IMR-90 (cell line): ENCODE results near the gene FRYL. TPM values are rescaled to one million over a fixed set of nuclear protein-coding genes. Genes with fewer than 3 reads are reported as not detected.
A peak's percentile ranks its signal among the peaks of the same experiment; 100 is the strongest.

ENCODE experiments used
- ATAC-seq: fragments of 200-7000 bp; cut with Tn5 transposase; 2 replicates; pipeline ENCODE4 v1.9.1; 2020; ENCODE audit warnings: low read depth, mild to moderate bottlenecking, moderate library complexity
- BruUV-seq: library from RNA; stranded (reverse); fragments of 400-500 nt; replicated peaks from 2 replicates; lab custom pipeline; 2021; lab: Mats Ljungman, UMichigan
- CTCF ChIA-PET: fragments of 300-600 bp; formaldehyde crosslinking; extraction: SDS; loops from one replicate; lab custom pipeline; 2021; ENCODE audit warnings: antibody characterized with exemption; lab: Yijun Ruan, JAX
- POLR2A ChIA-PET: fragments of 300-600 bp; sonication (Branson Sonifier 250); formaldehyde crosslinking; loops from one replicate; lab custom pipeline; 2022; ENCODE audit warnings: antibody characterized with exemption; ENCODE audit not compliant: unreplicated experiment; lab: Charles Lee
- DNase-seq: peaks from one replicate; pipeline ENCODE4 v3.0.0; 2013
- H2AFZ ChIP-seq: replicated peaks from 2 replicates; pipeline ENCODE3; 2013; ENCODE audit warnings: low read length, mild to moderate bottlenecking; ENCODE audit not compliant: poor library complexity
- H2AK5ac ChIP-seq: 2 replicates; pipeline ENCODE4 v1.6.1; 2013; ENCODE audit warnings: low read depth, low read length, inconsistent platforms
- H2AK9ac ChIP-seq: replicated peaks from 2 replicates; pipeline ENCODE3; 2013; ENCODE audit warnings: mild to moderate bottlenecking, low read depth, low read length, moderate library complexity; ENCODE audit not compliant: poor library complexity
- H2BK120ac ChIP-seq: 2 replicates; pipeline ENCODE4 v1.6.1; 2013; ENCODE audit warnings: low read depth, low read length, inconsistent platforms
- H2BK15ac ChIP-seq: 3 replicates; pipeline ENCODE4 v1.6.1; 2013; ENCODE audit warnings: low read depth, low read length, inconsistent platforms
- H2BK20ac ChIP-seq: 2 replicates; pipeline ENCODE4 v1.6.1; 2013; ENCODE audit warnings: low read depth, mild to moderate bottlenecking, inconsistent platforms, low read length, moderate library complexity
- H2BK5ac ChIP-seq: 2 replicates; pipeline ENCODE4 v1.6.1; 2013; ENCODE audit warnings: mild to moderate bottlenecking, low read depth, low read length, inconsistent platforms; ENCODE audit not compliant: poor library complexity, severe bottlenecking
- H3K14ac ChIP-seq: replicated peaks from 2 replicates; pipeline ENCODE4 v1.6.1; 2013; ENCODE audit warnings: low read depth, low read length, inconsistent platforms
- H3K18ac ChIP-seq: 2 replicates; pipeline ENCODE4 v1.6.1; 2013; ENCODE audit warnings: low read depth, low read length, control low read depth
- H3K23ac ChIP-seq: 2 replicates; pipeline ENCODE4 v1.6.1; 2013; ENCODE audit warnings: low read depth, low read length, inconsistent platforms
- H3K27ac ChIP-seq: 2 replicates; pipeline ENCODE4 v1.5.1; 2013; ENCODE audit warnings: mild to moderate bottlenecking, control low read depth, low read length; ENCODE audit not compliant: insufficient read depth
- H3K27me3 ChIP-seq: 2 replicates; pipeline ENCODE4 v1.6.1; 2013; ENCODE audit warnings: low read length; ENCODE audit not compliant: control insufficient read depth, insufficient read depth
- H3K36me3 ChIP-seq: 2 replicates; pipeline ENCODE4 v1.6.1; 2013; ENCODE audit warnings: low read length, mixed read lengths; ENCODE audit not compliant: control insufficient read depth, insufficient read depth
- H3K4ac ChIP-seq: 2 replicates; pipeline ENCODE4 v1.6.1; 2013; ENCODE audit warnings: low read depth, low read length, inconsistent platforms
- H3K4me1 ChIP-seq: 2 replicates; pipeline ENCODE4 v1.6.1; 2013; ENCODE audit warnings: low read length, mixed read lengths; ENCODE audit not compliant: control insufficient read depth, insufficient read depth
- H3K4me2 ChIP-seq: 2 replicates; pipeline ENCODE4 v1.6.1; 2013; ENCODE audit warnings: low read depth, mild to moderate bottlenecking, control low read depth, low read length, moderate library complexity
- H3K4me3 ChIP-seq: 2 replicates; pipeline ENCODE4 v1.5.1; 2013; ENCODE audit warnings: low read depth, mild to moderate bottlenecking, control low read depth, low read length, moderate library complexity; ENCODE audit not compliant: insufficient read depth
- H3K56ac ChIP-seq: 2 replicates; pipeline ENCODE4 v1.6.1; 2013; ENCODE audit warnings: low read length, inconsistent platforms; ENCODE audit not compliant: insufficient read depth; ENCODE audit errors: extremely low read depth
- H3K79me1 ChIP-seq, 2 experiments: 2 replicates each; pipeline ENCODE4 v1.6.1; 2013; ENCODE audit warnings: low read length in 2 of 2, inconsistent platforms in 1 of 2, low read depth in 1 of 2
- H3K9ac ChIP-seq: 2 replicates; pipeline ENCODE4 v1.6.1; 2013; ENCODE audit warnings: low read depth, low read length, control low read depth
- H3K9me1 ChIP-seq: 2 replicates; pipeline ENCODE4 v1.6.1; 2013; ENCODE audit warnings: low read length, inconsistent platforms; ENCODE audit not compliant: insufficient read depth
- H3K9me3 ChIP-seq: 2 replicates; pipeline ENCODE4 v1.6.1; 2013; ENCODE audit warnings: low read length; ENCODE audit not compliant: control insufficient read depth, insufficient read depth
- H4K20me1 ChIP-seq: 2 replicates; pipeline ENCODE4 v1.6.1; 2013; ENCODE audit warnings: low read length, inconsistent platforms; ENCODE audit not compliant: insufficient read depth
- H4K5ac ChIP-seq: 2 replicates; pipeline ENCODE4 v1.6.1; 2013; ENCODE audit warnings: mild to moderate bottlenecking, low read depth, low read length, control low read depth
- H4K8ac ChIP-seq, 2 experiments: 2 replicates each; pipeline ENCODE4 v1.6.1; 2013; ENCODE audit warnings: low read depth in 2 of 2, low read length in 2 of 2, control low read depth in 1 of 2, inconsistent platforms in 1 of 2
- H4K91ac ChIP-seq: 2 replicates; pipeline ENCODE4 v1.6.1; 2013; ENCODE audit warnings: low read depth, low read length, inconsistent platforms; ENCODE audit not compliant: insufficient read depth
- BHLHE40 ChIP-seq: fragments of 150-350 bp; IDR thresholded peaks from 2 replicates; pipeline ENCODE4 v1.6.1; 2016; ENCODE audit warnings: mild to moderate bottlenecking, low read depth, low read length
- CEBPB ChIP-seq: IDR thresholded peaks from 2 replicates; pipeline ENCODE4 v1.6.1; 2012; ENCODE audit warnings: low read depth, low read length, improper control_type of control experiment
- CHD1 ChIP-seq: IDR thresholded peaks from 2 replicates; pipeline ENCODE4 v1.6.1; 2012; ENCODE audit warnings: low read depth, low read length, improper control_type of control experiment
- FOS ChIP-seq: fragments of 150-350 bp; IDR thresholded peaks from 2 replicates; pipeline ENCODE4 v1.6.1; 2016; ENCODE audit warnings: low read depth, low read length
- MAFK ChIP-seq: IDR thresholded peaks from 2 replicates; pipeline ENCODE4 v1.6.1; 2012; ENCODE audit warnings: low read depth, low read length, improper control_type of control experiment
- MAZ ChIP-seq: IDR thresholded peaks from 2 replicates; pipeline ENCODE4 v1.6.1; 2012; ENCODE audit warnings: low read depth, mild to moderate bottlenecking, low read length, improper control_type of control experiment, moderate library complexity, borderline replicate concordance
- NFE2L2 ChIP-seq: fragments of 150-350 bp; IDR thresholded peaks from 2 replicates; pipeline ENCODE4 v1.6.1; 2016; ENCODE audit warnings: low read depth, mild to moderate bottlenecking, low read length
- POLR2A ChIP-seq: IDR thresholded peaks from 2 replicates; pipeline ENCODE4 v1.6.1; 2012; ENCODE audit warnings: mild to moderate bottlenecking, low read depth, low read length
- RAD21 ChIP-seq: IDR thresholded peaks from 2 replicates; pipeline ENCODE4 v1.6.1; 2012; ENCODE audit warnings: low read length, improper control_type of control experiment
- RCOR1 ChIP-seq: IDR thresholded peaks from 2 replicates; pipeline ENCODE4 v1.6.1; 2012; ENCODE audit warnings: mild to moderate bottlenecking, low read length, improper control_type of control experiment; ENCODE audit not compliant: insufficient replicate concordance
- RFX5 ChIP-seq: IDR thresholded peaks from 2 replicates; pipeline ENCODE4 v1.8.0; 2012; ENCODE audit warnings: low read depth, mild to moderate bottlenecking, low read length, moderate library complexity
- SMC3 ChIP-seq: fragments of 150-350 bp; IDR thresholded peaks from 2 replicates; pipeline ENCODE4 v1.6.1; 2016; ENCODE audit warnings: low read depth, mild to moderate bottlenecking, antibody characterized with exemption, low read length, moderate library complexity
- WGBS, 2 experiments: methylation state at CpG; one replicate each; pipeline versions ENCODE4 v1.1.5 to v1.1.7; 2013; ENCODE audit warnings: missing lambda C conversion rate in 2 of 2; ENCODE audit not compliant: insufficient read length in 1 of 2; ENCODE audit errors: extremely low coverage in 2 of 2; 5-methylcytosine and 5-hydroxymethylcytosine counted together
- dilution Hi-C: fragments of 300-500 bp; cut with HindIII; formaldehyde crosslinking; loops from one replicate; pipeline ENCODE4 v1.14.3; 2018; ENCODE audit warnings: low sequenced_read_pairs; ENCODE audit not compliant: unreplicated experiment
- in situ Hi-C: fragments of 300-500 bp; cut with MboI; formaldehyde crosslinking; loops from 3 replicates; pipeline ENCODE4 v1.14.3; 2019; ENCODE audit warnings: low sequenced_read_pairs, inconsistent platforms, mixed read lengths
- intact Hi-C: fragments of 100-400 bp; cut with micrococcal nuclease; formaldehyde crosslinking; loops from 2 replicates; pipeline ENCODE4 v1.10.0; 2022
- polyA plus RNA-seq, 3 experiments: library from polyadenylated mRNA; depleted of rRNA; stranded (reverse); fragments of >200 nt; gene quantifications; 2 replicates each; pipeline ENCODE4 v1.2.3, GENCODE V29; 2012; ENCODE audit warnings: low replicate concordance in 1 of 3
- total RNA-seq: library from RNA; depleted of rRNA; stranded (reverse); fragments of >200 nt; gene quantifications from 2 replicates; pipeline ENCODE4 v1.2.3, GENCODE V29; 2012
- TF ChIP-seq, protein P1 (sequence below): fragments of 150-350 bp; IDR thresholded peaks from 2 replicates; pipeline ENCODE4 v1.6.1; 2016; ENCODE audit warnings: low read depth, mild to moderate bottlenecking, low read length, moderate library complexity, borderline replicate concordance
- TF ChIP-seq, protein P2 (sequence below): conservative IDR thresholded peaks from 2 replicates; pipeline ENCODE4 v1.5.1; 2012; ENCODE audit warnings: mild to moderate bottlenecking, low read depth, low read length, improper control_type of control experiment

FRYL gene
- total and polyA plus RNA-seq, 2 of the 4 experiments (the other 2 are of a cell fraction): 9.9 to 77.4 TPM

DNA sequence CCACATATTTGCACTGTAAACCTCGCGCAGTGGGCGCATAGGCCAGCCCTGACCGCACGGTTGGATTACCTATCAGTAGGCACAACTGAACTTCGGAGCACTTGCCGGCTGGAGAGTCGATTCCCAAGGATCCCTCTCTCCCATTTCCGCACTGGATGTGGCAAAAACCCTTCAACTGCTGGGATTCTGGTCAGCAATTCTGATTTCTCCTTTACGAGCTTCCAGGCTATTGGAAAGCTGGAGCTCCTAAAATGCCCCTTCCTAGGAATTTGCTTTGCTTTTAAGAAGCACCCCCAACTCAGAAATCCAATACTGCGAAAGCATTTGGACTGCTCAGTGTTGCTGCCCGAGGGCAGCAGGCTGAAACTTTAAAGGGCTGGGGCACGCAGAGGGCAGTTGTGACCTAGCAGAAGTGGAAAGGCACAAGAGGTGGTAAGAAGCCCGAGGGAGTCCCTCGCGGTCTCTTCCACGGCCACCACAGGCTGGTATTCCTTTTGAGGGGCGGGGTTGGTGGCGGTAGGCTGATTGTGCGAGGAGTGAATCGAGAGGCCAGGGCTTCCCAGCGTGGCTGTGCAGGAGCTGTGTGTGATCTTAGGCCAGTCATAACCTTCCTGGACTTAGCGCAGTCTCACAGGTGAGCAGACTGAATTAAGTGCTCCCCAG, 288.4 kb downstream of the FRYL start:
- H3K56ac ChIP-seq: no peak overlapping the region
- POLR2A ChIA-PET: no interaction called here
- no peaks in the 10 kb centered on the region for H3K4me1 ChIP-seq
- no peak overlapping the region for H2AK9ac ChIP-seq
- H3K14ac ChIP-seq: no peak overlapping the region
- dilution Hi-C loops: no loop called here
- H2BK20ac ChIP-seq: no peak overlapping the region
- 46% methylated on average over 17 of the region's 23 CpGs; no CpG with 5 or more reads in 1 of the 2 experiments for WGBS, 2 experiments
- peaks cover 18% of the 10 kb centered on the region for H3K9me3 ChIP-seq
- ATAC-seq: no peak
- H3K4me3 ChIP-seq: no peak overlapping the region
- peaks cover 1% of the 10 kb centered on the region for H3K36me3 ChIP-seq
- intact Hi-C loops: no loop called here
- H4K20me1 ChIP-seq: no peaks in the 10 kb centered on the region
- peaks cover 53% of the 10 kb centered on the region for H3K27me3 ChIP-seq
- DNase-seq: no peak
- no peak overlapping the region for H3K4me2 ChIP-seq
- H4K5ac ChIP-seq: no peak overlapping the region
- no peak overlapping the region for H2BK15ac ChIP-seq
- TF ChIP-seq MAFK: no peak
- TF ChIP-seq POLR2A: no peak
- TF ChIP-seq, protein P1, sequence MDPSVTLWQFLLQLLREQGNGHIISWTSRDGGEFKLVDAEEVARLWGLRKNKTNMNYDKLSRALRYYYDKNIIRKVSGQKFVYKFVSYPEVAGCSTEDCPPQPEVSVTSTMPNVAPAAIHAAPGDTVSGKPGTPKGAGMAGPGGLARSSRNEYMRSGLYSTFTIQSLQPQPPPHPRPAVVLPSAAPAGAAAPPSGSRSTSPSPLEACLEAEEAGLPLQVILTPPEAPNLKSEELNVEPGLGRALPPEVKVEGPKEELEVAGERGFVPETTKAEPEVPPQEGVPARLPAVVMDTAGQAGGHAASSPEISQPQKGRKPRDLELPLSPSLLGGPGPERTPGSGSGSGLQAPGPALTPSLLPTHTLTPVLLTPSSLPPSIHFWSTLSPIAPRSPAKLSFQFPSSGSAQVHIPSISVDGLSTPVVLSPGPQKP: no peak
- no peak for TF ChIP-seq CHD1
- TF ChIP-seq MAZ: no peak
- TF ChIP-seq RFX5: no peak
- TF ChIP-seq RCOR1: no peak
- no peak for TF ChIP-seq FOS
- TF ChIP-seq BHLHE40: no peak
- TF ChIP-seq RAD21: no peak
- no peak for TF ChIP-seq CEBPB
- no peak for TF ChIP-seq SMC3
- TF ChIP-seq NFE2L2: no peak
- TF ChIP-seq, protein P2, sequence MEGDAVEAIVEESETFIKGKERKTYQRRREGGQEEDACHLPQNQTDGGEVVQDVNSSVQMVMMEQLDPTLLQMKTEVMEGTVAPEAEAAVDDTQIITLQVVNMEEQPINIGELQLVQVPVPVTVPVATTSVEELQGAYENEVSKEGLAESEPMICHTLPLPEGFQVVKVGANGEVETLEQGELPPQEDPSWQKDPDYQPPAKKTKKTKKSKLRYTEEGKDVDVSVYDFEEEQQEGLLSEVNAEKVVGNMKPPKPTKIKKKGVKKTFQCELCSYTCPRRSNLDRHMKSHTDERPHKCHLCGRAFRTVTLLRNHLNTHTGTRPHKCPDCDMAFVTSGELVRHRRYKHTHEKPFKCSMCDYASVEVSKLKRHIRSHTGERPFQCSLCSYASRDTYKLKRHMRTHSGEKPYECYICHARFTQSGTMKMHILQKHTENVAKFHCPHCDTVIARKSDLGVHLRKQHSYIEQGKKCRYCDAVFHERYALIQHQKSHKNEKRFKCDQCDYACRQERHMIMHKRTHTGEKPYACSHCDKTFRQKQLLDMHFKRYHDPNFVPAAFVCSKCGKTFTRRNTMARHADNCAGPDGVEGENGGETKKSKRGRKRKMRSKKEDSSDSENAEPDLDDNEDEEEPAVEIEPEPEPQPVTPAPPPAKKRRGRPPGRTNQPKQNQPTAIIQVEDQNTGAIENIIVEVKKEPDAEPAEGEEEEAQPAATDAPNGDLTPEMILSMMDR: no peak
- H3K27ac ChIP-seq: no peak overlapping the region
- no peak overlapping the region for H4K8ac ChIP-seq
- no peak overlapping the region for H3K9ac ChIP-seq
- no peaks in the 10 kb centered on the region; the same call in 1 of the 2 replicates for H3K9me1 ChIP-seq
- CTCF ChIA-PET: no interaction called here
- H3K4ac ChIP-seq: no peak overlapping the region
- H3K79me1 ChIP-seq: no peaks in the 10 kb centered on the region
- no peak overlapping the region for H3K18ac ChIP-seq
- no TSS peak for BruUV-seq
- in situ Hi-C loops: loop anchor here (25.0 kb wide), 1 partner anchor 104 kb away; no protein-coding TSS in a partner anchor
- H2BK120ac ChIP-seq: no peak overlapping the region
- no peak overlapping the region for H3K23ac ChIP-seq
- H2AFZ ChIP-seq: peak overlapping the region; percentile 78
- H4K91ac ChIP-seq: no peak overlapping the region
- no peak overlapping the region for H2BK5ac ChIP-seq
- H2AK5ac ChIP-seq: no peak overlapping the region
